NCI-H2227 treated with DMSO at 0.1 percent for 48 hours (cell line): Measurements from ENCODE around the gene ARF6.
"Not testable (repeated sequence)": the region's sequence is repeated elsewhere in the genome, so short reads cannot be mapped to it uniquely, and the experiment has no call there.

Source experiments
- DNase-seq: peaks from one replicate; lab custom pipeline; 2025; lab: John Stamatoyannopoulos, UW

The ARF6 gene

DNA sequence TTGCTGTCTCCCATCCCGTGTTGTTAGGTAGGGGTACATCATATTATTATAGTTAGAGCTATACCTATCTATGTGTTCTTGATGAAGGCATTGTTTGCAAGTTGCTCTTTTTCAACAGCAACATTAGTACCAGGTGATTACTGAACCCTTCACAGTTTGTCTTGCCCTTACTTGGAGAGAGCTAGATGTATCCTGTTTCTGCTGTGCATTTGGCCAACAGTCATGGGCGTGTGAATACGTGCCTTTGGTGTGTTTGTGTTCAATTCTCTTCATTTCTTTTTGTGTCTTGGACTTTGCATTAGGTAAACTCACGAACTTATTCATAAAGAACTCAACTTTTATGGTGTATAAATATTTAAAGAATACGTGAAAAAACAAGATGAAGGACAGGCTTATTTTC lies 14.3 kb downstream of the ARF6 start:
- DNase-seq, result no peak

DNA sequence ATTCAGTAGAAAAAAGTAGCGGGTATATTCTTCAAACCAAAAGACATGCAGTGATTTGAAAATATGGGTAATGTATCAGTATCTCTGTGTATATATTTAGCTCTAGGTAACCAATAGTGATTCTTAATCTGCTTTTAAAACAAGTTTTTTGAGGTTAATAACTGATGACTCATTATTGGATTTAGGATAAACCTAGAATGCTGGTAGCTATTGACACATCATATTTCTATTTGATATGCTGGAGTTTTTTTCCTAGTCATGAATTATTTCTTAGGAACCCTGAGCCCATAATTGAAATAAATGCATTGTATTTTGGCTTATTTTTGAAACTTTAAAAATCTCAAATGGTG lies 15.5 kb downstream of the ARF6 start:
- DNase-seq, result no peak

DNA sequence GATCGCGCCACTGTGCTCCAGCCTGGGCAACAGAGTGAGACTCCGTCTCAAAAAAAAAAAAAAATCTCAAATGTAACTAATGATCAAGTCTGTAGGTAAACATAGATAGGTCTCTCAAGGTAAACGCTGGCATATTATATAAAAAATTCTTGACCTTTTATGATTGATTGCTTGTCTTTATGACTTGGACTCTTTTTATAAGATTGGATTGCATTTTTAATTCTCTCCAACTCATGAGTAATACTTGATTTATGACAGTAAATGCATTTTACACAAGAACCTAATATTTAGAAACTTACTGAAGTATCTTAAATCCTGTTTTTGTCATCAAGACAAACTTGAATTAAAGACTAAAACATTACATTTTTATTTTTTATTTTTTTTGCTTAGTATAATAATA lies 16.1 kb downstream of the ARF6 start:
- no peak for DNase-seq

- DNase-seq, result no peak
These were observed 22.2 kb downstream of the ARF6 start for GRCh38 chr14:49915085-49915484.

GRCh38 chr14:49918706-49919105 lies 25.8 kb downstream of the ARF6 start:
- DNase-seq, result no peak

DNA sequence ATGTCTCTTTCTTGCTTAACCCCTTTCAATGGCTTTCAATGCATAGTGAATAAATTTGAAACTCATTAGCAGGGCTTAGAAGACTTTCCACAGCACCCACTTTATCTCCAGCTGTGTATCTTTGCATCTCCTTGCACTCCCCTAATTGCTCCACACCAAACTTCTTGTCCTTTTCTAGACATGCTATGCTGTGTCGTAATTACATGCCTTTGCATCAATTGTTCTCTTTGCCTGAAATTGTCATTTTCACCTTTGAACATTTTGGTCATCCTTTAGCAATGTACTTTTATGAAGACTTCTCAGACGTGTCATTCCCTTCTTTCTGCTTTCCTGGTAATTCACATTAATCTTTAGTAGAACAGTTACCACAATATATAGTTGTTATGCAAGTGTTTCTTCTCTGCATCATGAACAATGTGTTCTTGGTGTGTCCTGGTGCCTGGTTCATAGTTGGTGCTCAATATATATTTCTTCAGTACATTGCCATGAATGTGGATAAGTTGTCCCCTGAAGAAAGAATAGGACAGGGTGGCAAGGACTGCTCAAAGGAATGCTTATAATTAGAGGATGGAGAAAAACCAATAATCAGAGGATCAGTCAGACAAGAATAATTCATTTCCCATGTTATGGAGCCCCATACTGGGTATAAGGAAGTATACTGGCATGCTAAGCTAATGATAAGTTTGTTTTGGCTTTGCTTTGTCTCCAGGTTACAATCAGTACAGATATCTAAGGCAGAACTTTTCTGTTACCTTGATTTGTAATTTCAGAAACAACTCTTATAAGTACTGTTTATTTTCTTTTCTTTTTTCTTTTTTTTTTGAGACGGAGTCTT lies 27.2 kb downstream of the ARF6 start:
- DNase-seq, result no peak

- no peak for DNase-seq
These were observed 28.1 kb downstream of the ARF6 start for GRCh38 chr14:49920935-49921334.

GRCh38 chr14:49921401-49921800 lies 28.5 kb downstream of the ARF6 start:
- no peak for DNase-seq

- no peak for DNase-seq
These were observed 30.6 kb downstream of the ARF6 start for GRCh38 chr14:49923442-49923841.

GRCh38 chr14:49923881-49924280 lies 31.0 kb downstream of the ARF6 start:
- DNase-seq, result no peak

DNA sequence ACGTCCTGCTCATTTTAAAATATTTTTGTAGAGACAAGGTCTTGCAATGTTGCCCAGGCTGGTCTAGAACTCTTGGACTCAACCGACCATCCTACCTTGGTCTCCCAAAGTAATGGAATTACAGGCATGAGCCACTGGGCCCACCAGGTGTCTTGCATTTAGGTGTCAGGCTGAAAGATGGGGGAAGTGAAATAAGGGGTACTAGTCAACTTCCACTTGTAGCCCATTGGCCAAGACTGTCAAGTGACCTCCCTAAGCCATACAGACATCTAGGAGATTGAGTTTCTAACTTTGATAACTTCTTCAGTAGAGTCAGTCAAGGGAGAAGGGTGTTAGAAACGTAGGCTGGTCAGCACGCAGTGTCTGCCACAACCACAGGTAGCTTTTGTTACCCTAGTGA lies 32.0 kb downstream of the ARF6 start:
- DNase-seq, result no peak

DNA sequence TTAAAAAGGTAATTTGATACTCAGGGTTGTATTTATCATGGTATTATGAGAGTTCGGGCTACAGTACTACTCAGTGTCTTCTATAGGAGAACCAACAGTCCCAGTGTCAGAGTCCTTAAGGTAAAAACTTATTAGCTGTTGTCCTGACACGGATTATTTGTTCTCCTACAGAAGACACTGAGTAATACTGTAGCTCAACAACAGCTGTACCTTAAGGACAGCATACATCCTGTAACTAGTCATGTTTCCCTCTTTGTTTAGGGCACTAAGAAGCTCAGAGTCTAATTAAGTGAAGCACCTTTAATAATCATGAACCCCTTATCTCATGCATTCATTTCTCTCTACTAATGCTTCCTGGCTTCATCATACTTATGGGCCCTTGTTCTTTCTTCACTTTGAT lies 33.9 kb downstream of the ARF6 start:
- no peak for DNase-seq

- no peak for DNase-seq
These were observed 35.1 kb downstream of the ARF6 start for GRCh38 chr14:49928015-49928414.

DNA sequence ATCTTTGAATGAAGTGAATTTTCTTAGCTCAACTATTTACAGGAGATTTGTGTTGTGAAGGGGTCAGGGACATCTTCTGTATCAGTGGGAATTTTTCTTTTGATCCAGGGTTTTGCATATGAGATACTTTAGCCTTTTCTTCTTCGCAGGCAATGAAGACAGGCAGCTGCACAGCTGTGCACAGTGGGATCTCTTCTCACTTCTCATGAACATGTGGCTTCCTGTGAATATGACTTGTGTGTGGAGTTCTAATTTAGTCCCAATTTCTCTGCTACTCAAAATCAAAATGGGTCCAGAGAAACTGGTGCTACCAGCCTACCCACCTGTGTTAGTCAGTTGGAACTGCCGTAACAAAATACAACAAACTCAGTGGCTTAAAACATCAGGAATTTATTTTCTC lies 37.8 kb downstream of the ARF6 start:
- no peak for DNase-seq

DNA sequence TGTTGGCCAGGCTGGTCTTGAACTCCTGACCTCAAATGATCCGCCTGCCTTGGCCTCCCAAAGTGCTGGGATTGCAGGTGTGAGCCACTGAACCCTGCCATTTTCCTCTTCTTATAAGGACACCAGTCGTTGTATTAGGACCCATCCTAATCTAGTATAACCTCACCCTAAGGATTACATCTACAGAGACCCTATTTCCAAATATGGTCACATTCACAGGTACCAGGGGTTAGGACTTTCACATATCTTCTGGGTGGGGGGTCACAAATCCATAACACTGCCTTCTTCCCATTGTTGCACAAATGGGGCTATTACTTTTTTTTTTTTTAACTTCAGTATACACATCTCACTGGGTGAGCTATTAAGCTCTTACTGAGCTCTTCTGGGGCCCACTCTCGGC lies 38.6 kb downstream of the ARF6 start:
- no peak for DNase-seq

GRCh38 chr14:49933128-49933527 lies 40.2 kb downstream of the ARF6 start:
- DNase-seq, result no peak

- no peak for DNase-seq
These were observed 40.8 kb downstream of the ARF6 start for GRCh38 chr14:49933704-49934103.

DNA sequence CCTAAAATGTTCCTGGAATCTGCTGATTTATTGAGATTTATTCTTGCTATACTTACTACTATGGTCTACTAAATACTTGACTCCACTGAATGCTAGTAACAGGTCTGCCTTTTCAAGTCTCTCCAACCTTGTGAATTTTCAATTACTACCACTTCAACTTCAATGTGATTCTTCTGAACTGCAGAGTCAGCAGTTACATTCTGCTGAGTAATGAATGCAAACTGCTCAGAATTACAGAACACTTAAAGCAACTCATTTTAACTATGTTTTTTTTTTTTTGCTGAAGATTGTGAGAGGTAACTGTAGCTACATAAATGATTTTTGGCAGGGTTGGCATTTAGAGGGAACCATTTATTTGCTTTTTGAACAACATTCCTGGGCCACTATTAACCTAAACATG lies 41.8 kb downstream of the ARF6 start:
- no peak for DNase-seq

DNA sequence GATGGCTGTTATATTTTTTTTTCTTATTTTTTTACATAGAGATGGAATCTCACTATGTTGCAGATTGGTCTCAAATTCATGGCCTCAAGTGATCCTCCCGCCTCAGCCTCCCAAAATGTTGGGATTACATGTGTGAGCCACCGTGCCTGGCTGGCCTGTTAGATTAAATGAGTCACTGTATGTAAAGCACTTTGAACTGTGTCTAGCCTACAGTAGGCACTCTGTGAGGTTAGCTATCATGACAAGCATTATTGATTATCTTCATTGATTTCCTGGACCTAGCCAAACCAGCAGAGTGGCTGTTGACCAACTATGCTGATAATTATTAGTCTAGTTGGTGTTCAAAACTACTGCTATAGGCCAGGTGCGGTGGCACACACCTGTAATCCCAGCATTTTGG lies 42.6 kb downstream of the ARF6 start:
- DNase-seq, result no peak

DNA sequence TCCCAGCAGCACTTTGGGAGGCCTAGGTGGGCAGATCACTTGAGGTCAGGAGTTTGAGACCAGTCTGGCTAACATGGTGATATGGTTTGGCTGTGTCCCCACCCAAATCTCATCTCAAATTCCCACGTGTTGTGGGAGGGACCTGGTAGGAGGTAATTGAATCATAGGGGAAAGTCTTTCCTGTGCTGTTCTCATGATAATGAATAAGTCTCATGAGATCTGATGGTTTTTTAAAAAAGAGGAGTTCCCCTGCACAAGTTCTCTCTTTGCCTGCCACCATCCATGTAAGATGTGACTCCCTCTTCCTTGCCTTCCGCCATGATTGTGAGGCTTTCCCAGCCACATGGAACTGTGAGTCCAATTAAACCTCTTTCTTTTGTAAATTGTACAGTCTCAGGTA lies 43.4 kb downstream of the ARF6 start:
- DNase-seq, result not testable (repeated sequence)

GRCh38 chr14:49936882-49937281 lies 44.0 kb downstream of the ARF6 start:
- not testable (repeated sequence) for DNase-seq

DNA sequence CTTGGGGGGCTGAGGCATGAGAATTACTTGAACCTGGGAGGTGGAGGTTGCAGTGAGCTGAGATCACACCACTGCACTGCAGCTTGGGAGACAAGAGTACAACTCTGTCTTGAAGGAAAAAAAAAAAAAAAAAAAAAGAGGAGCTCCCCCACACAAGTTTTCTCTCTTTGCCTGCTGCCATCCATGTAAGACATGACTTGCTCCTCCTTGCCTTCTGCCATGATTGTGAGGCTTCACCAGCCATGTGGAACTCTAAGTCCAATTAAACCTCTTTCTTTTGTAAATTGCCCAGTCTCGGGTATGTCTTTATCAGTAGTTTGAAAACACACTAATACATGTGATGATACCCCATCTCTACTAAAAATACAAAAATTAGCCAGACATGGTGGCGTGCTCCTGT lies 46.3 kb downstream of the ARF6 start:
- not testable (repeated sequence) for DNase-seq

- no peak for DNase-seq
These were observed 47.1 kb downstream of the ARF6 start for GRCh38 chr14:49939884-49940510.
